ENCODE results near the gene ECSCR.
A peak's percentile ranks its signal among the peaks of the same experiment; 100 is the strongest.

The ECSCR gene

GRCh38 chr5:139426203-139426885 lies 36.2 kb downstream of the ECSCR start:
- Histone ChIP-seq H3K36me3 (ENCODE audit: control insufficient read depth in 1 of 2, insufficient read depth in 2 of 2, low read length in 2 of 2) (peaks cover 0 to 4% of the 10 kb centered on the region in 2 donors), H3K9me3 (ENCODE audit: control insufficient read depth in 1 of 2, low read length in 2 of 2) (no peaks in the 10 kb centered on the region), H3K27ac (ENCODE audit: low read depth, low read length) (no peak overlapping the region), H3K9ac (ENCODE audit: low read depth in 1 of 2, low read length in 2 of 2) (no peak overlapping the region), H3K27me3 (ENCODE audit: control insufficient read depth in 1 of 2, insufficient read depth in 2 of 2, low read length in 2 of 2) (no peaks in the 10 kb centered on the region), H3K4me3 (ENCODE audit: low read depth in 1 of 2, low read length in 2 of 2) (no peak overlapping the region), H3K4me1 (ENCODE audit: control insufficient read depth in 1 of 2, insufficient read depth in 2 of 2, low read length in 2 of 2) (no peaks in the 10 kb centered on the region)

GRCh38 chr5:139425497-139425896 lies 37.0 kb downstream of the ECSCR start:
- Histone ChIP-seq H3K27me3 (ENCODE audit: control insufficient read depth in 1 of 2, insufficient read depth in 2 of 2, low read length in 2 of 2) (no peaks in the 10 kb centered on the region), H3K27ac (ENCODE audit: low read depth, low read length) (no peak overlapping the region), H3K36me3 (ENCODE audit: control insufficient read depth in 1 of 2, insufficient read depth in 2 of 2, low read length in 2 of 2) (peaks cover 0 to 4% of the 10 kb centered on the region in 2 donors), H3K9me3 (ENCODE audit: control insufficient read depth in 1 of 2, low read length in 2 of 2) (no peaks in the 10 kb centered on the region), H3K9ac (ENCODE audit: low read depth in 1 of 2, low read length in 2 of 2) (no peak overlapping the region), H3K4me1 (ENCODE audit: control insufficient read depth in 1 of 2, insufficient read depth in 2 of 2, low read length in 2 of 2) (no peaks in the 10 kb centered on the region), H3K4me3 (ENCODE audit: low read depth in 1 of 2, low read length in 2 of 2) (no peak overlapping the region)

- Histone ChIP-seq H3K4me3 (ENCODE audit: low read depth in 1 of 2, low read length in 2 of 2) (no peak overlapping the region), H3K36me3 (ENCODE audit: control insufficient read depth in 1 of 2, insufficient read depth in 2 of 2, low read length in 2 of 2) (peaks cover 0 to 4% of the 10 kb centered on the region in 2 donors), H3K27me3 (ENCODE audit: control insufficient read depth in 1 of 2, insufficient read depth in 2 of 2, low read length in 2 of 2) (no peaks in the 10 kb centered on the region), H3K4me1 (ENCODE audit: control insufficient read depth in 1 of 2, insufficient read depth in 2 of 2, low read length in 2 of 2) (peaks cover 20 to 23% of the 10 kb centered on the region in 2 donors), H3K9ac (ENCODE audit: low read depth in 1 of 2, low read length in 2 of 2) (no peak overlapping the region), H3K27ac (ENCODE audit: low read depth, low read length) (no peak overlapping the region), H3K9me3 (ENCODE audit: control insufficient read depth in 1 of 2, low read length in 2 of 2) (no peaks in the 10 kb centered on the region)
These were observed 40.1 kb downstream of the ECSCR start for GRCh38 chr5:139422307-139422893.

GRCh38 chr5:139419226-139420192 lies 43.0 kb downstream of the ECSCR start:
- Histone ChIP-seq H3K27me3 (ENCODE audit: control insufficient read depth in 1 of 2, insufficient read depth in 2 of 2, low read length in 2 of 2) (no peaks in the 10 kb centered on the region), H3K36me3 (ENCODE audit: control insufficient read depth in 1 of 2, insufficient read depth in 2 of 2, low read length in 2 of 2) (no peaks in the 10 kb centered on the region), H3K9me3 (ENCODE audit: control insufficient read depth in 1 of 2, low read length in 2 of 2) (no peaks in the 10 kb centered on the region), H3K4me1 (ENCODE audit: control insufficient read depth in 1 of 2, insufficient read depth in 2 of 2, low read length in 2 of 2) (peaks cover 44 to 46% of the 10 kb centered on the region in 2 donors), H3K9ac (ENCODE audit: low read depth in 1 of 2, low read length in 2 of 2) (no peak overlapping the region), H3K4me3 (ENCODE audit: low read depth in 1 of 2, low read length in 2 of 2) (no peak overlapping the region), H3K27ac (ENCODE audit: low read depth, low read length) (no peak overlapping the region)

- Histone ChIP-seq H3K4me3 (ENCODE audit: low read depth in 1 of 2, low read length in 2 of 2) (no peak overlapping the region), H3K4me1 (ENCODE audit: control insufficient read depth in 1 of 2, insufficient read depth in 2 of 2, low read length in 2 of 2) (peaks cover 50 to 51% of the 10 kb centered on the region in 2 donors), H3K27me3 (ENCODE audit: control insufficient read depth in 1 of 2, insufficient read depth in 2 of 2, low read length in 2 of 2) (no peaks in the 10 kb centered on the region), H3K27ac (ENCODE audit: low read depth, low read length) (no peak overlapping the region), H3K36me3 (ENCODE audit: control insufficient read depth in 1 of 2, insufficient read depth in 2 of 2, low read length in 2 of 2) (no peaks in the 10 kb centered on the region), H3K9ac (ENCODE audit: low read depth in 1 of 2, low read length in 2 of 2) (no peak overlapping the region), H3K9me3 (ENCODE audit: control insufficient read depth in 1 of 2, low read length in 2 of 2) (no peaks in the 10 kb centered on the region)
These were observed 43.8 kb downstream of the ECSCR start for GRCh38 chr5:139418793-139419192.

GRCh38 chr5:139417214-139417613 lies 45.3 kb downstream of the ECSCR start:
- H3K4me3 ChIP-seq (ENCODE audit: low read depth in 1 of 2, low read length in 2 of 2): no peak overlapping the region
- no peaks in the 10 kb centered on the region for H3K27me3 ChIP-seq (ENCODE audit: control insufficient read depth in 1 of 2, insufficient read depth in 2 of 2, low read length in 2 of 2)
- peaks cover 50 to 54% of the 10 kb centered on the region in 2 donors for H3K4me1 ChIP-seq (ENCODE audit: control insufficient read depth in 1 of 2, insufficient read depth in 2 of 2, low read length in 2 of 2)
- H3K9ac ChIP-seq (ENCODE audit: low read depth in 1 of 2, low read length in 2 of 2): no peak overlapping the region
- no peaks in the 10 kb centered on the region for H3K9me3 ChIP-seq (ENCODE audit: control insufficient read depth in 1 of 2, low read length in 2 of 2)
- H3K36me3 ChIP-seq (ENCODE audit: control insufficient read depth in 1 of 2, insufficient read depth in 2 of 2, low read length in 2 of 2): no peaks in the 10 kb centered on the region
- H3K27ac ChIP-seq (ENCODE audit: low read depth, low read length): no peak overlapping the region

GRCh38 chr5:139416651-139417050 lies 45.9 kb downstream of the ECSCR start:
- no peak overlapping the region for H3K27ac ChIP-seq (ENCODE audit: low read depth, low read length)
- no peaks in the 10 kb centered on the region for H3K27me3 ChIP-seq (ENCODE audit: control insufficient read depth in 1 of 2, insufficient read depth in 2 of 2, low read length in 2 of 2)
- H3K9me3 ChIP-seq (ENCODE audit: control insufficient read depth in 1 of 2, low read length in 2 of 2): no peaks in the 10 kb centered on the region
- H3K9ac ChIP-seq (ENCODE audit: low read depth in 1 of 2, low read length in 2 of 2): no peak overlapping the region
- H3K36me3 ChIP-seq (ENCODE audit: control insufficient read depth in 1 of 2, insufficient read depth in 2 of 2, low read length in 2 of 2): no peaks in the 10 kb centered on the region
- no peak overlapping the region for H3K4me3 ChIP-seq (ENCODE audit: low read depth in 1 of 2, low read length in 2 of 2)
- peaks cover 50 to 54% of the 10 kb centered on the region in 2 donors for H3K4me1 ChIP-seq (ENCODE audit: control insufficient read depth in 1 of 2, insufficient read depth in 2 of 2, low read length in 2 of 2)

- H3K9me3 ChIP-seq (ENCODE audit: control insufficient read depth in 1 of 2, low read length in 2 of 2): no peaks in the 10 kb centered on the region
- no peak overlapping the region for H3K27ac ChIP-seq (ENCODE audit: low read depth, low read length)
- no peak overlapping the region for H3K4me3 ChIP-seq (ENCODE audit: low read depth in 1 of 2, low read length in 2 of 2)
- H3K27me3 ChIP-seq (ENCODE audit: control insufficient read depth in 1 of 2, insufficient read depth in 2 of 2, low read length in 2 of 2): no peaks in the 10 kb centered on the region
- H3K9ac ChIP-seq (ENCODE audit: low read depth in 1 of 2, low read length in 2 of 2): no peak overlapping the region
- peaks cover 50 to 54% of the 10 kb centered on the region in 2 donors for H3K4me1 ChIP-seq (ENCODE audit: control insufficient read depth in 1 of 2, insufficient read depth in 2 of 2, low read length in 2 of 2)
- no peaks in the 10 kb centered on the region for H3K36me3 ChIP-seq (ENCODE audit: control insufficient read depth in 1 of 2, insufficient read depth in 2 of 2, low read length in 2 of 2)
These were observed 46.7 kb downstream of the ECSCR start for GRCh38 chr5:139415869-139416268.

GRCh38 chr5:139415221-139415861 lies 47.2 kb downstream of the ECSCR start:
- H3K4me3 ChIP-seq (ENCODE audit: low read depth in 1 of 2, low read length in 2 of 2): peak overlapping the region in 1 of 2 donors; percentile 2
- H3K36me3 ChIP-seq (ENCODE audit: control insufficient read depth in 1 of 2, insufficient read depth in 2 of 2, low read length in 2 of 2): no peaks in the 10 kb centered on the region
- H3K4me1 ChIP-seq (ENCODE audit: control insufficient read depth in 1 of 2, insufficient read depth in 2 of 2, low read length in 2 of 2): peaks cover 50 to 54% of the 10 kb centered on the region in 2 donors
- H3K9me3 ChIP-seq (ENCODE audit: control insufficient read depth in 1 of 2, low read length in 2 of 2): no peaks in the 10 kb centered on the region
- no peaks in the 10 kb centered on the region for H3K27me3 ChIP-seq (ENCODE audit: control insufficient read depth in 1 of 2, insufficient read depth in 2 of 2, low read length in 2 of 2)
- H3K9ac ChIP-seq (ENCODE audit: low read depth in 1 of 2, low read length in 2 of 2): peak overlapping the region; percentile 15 to 22
- H3K27ac ChIP-seq (ENCODE audit: low read depth, low read length): no peak overlapping the region

Data from duodenal mucosa (tissue), 2 donors.